GM12878 (cell line): Measurements from ENCODE around the gene C4BPB. TPM values are rescaled to one million over a fixed set of nuclear protein-coding genes. Genes with fewer than 3 reads are reported as not detected.

Experiments
- BACH1 ChIP-seq: fragments of 450-650 bp; IDR thresholded peaks from 2 replicates; pipeline ENCODE4 v1.6.1; 2017; ENCODE audit warnings: mild to moderate bottlenecking, borderline replicate concordance
- CBX5 ChIP-seq: sonication (generic); IDR thresholded peaks from 2 replicates; pipeline ENCODE4 v1.6.1; 2016; ENCODE audit warnings: low read depth, moderate library complexity, mild to moderate bottlenecking, inconsistent platforms
- CHD4 ChIP-seq: fragments of 200-600 bp; sonication (generic); IDR thresholded peaks from 2 replicates; pipeline ENCODE4 v1.6.1; 2016; ENCODE audit warnings: mild to moderate bottlenecking
- CREB1 ChIP-seq: IDR thresholded peaks from 2 replicates; pipeline ENCODE4 v1.6.1; 2012; ENCODE audit warnings: low read depth, mild to moderate bottlenecking, inconsistent platforms
- CUX1 ChIP-seq: IDR thresholded peaks from 2 replicates; pipeline ENCODE4 v1.6.1; 2012; ENCODE audit warnings: improper control_type of control experiment, low read depth, low read length; ENCODE audit not compliant: insufficient replicate concordance
- ETV6 ChIP-seq, 2 experiments: fragments of 450-650 bp in 1 of 2; IDR thresholded peaks in 1 of 2; conservative IDR thresholded peaks in 1 of 2; 2 replicates each; pipeline ENCODE4 v1.6.1; 2014; ENCODE audit warnings: antibody characterized with exemption in 1 of 2, borderline replicate concordance in 1 of 2, low read depth in 1 of 2, mild to moderate bottlenecking in 1 of 2, moderate library complexity in 1 of 2
- HDAC2 ChIP-seq: fragments of 200-600 bp; sonication (generic); IDR thresholded peaks from 2 replicates; pipeline ENCODE4 v1.6.1; 2017
- HDGF ChIP-seq: fragments of 450-650 bp; IDR thresholded peaks from 2 replicates; pipeline ENCODE4 v1.6.1; 2016; ENCODE audit warnings: antibody characterized with exemption
- KLF5 ChIP-seq: fragments of 450-650 bp; IDR thresholded peaks from 2 replicates; pipeline ENCODE4 v1.6.1; 2014; ENCODE audit warnings: mild to moderate bottlenecking; ENCODE audit not compliant: partially characterized antibody
- LARP7 ChIP-seq: fragments of 450-650 bp; IDR thresholded peaks from 2 replicates; pipeline ENCODE4 v1.6.1; 2017; ENCODE audit warnings: mild to moderate bottlenecking
- MTA3 ChIP-seq: IDR thresholded peaks from 2 replicates; pipeline ENCODE4 v1.6.1; 2012; ENCODE audit warnings: low read length, inconsistent platforms, borderline replicate concordance
- NFYA ChIP-seq: IDR thresholded peaks from 2 replicates; pipeline ENCODE4 v1.6.1; 2011; ENCODE audit warnings: low read depth, mild to moderate bottlenecking, low read length, improper control_type of control experiment, borderline replicate concordance
- NRF1 ChIP-seq: conservative IDR thresholded peaks from 2 replicates; pipeline ENCODE4 v1.6.1; 2011; ENCODE audit warnings: mild to moderate bottlenecking, low read depth, low read length, improper control_type of control experiment
- PAX8 ChIP-seq: fragments of 450-650 bp; IDR thresholded peaks from 2 replicates; pipeline ENCODE4 v1.6.1; 2017; ENCODE audit warnings: mild to moderate bottlenecking, moderate library complexity
- PML ChIP-seq: IDR thresholded peaks from 2 replicates; pipeline ENCODE4 v1.6.1; 2012; ENCODE audit warnings: low read length, inconsistent platforms
- POLR2AphosphoS2 ChIP-seq: IDR thresholded peaks from 2 replicates; pipeline ENCODE4 v1.6.1; 2011; ENCODE audit warnings: low read depth, mild to moderate bottlenecking, low read length, improper control_type of control experiment, moderate library complexity
- RAD21 ChIP-seq: IDR thresholded peaks from 2 replicates; pipeline ENCODE4 v1.6.1; 2011; ENCODE audit warnings: mild to moderate bottlenecking, low read depth, low read length, moderate library complexity; ENCODE audit not compliant: insufficient read depth
- SIX5 ChIP-seq: IDR thresholded peaks from 2 replicates; pipeline ENCODE4 v1.6.1; 2011; ENCODE audit warnings: mild to moderate bottlenecking, low read depth, low read length, moderate library complexity; ENCODE audit not compliant: severe bottlenecking
- SMARCA5 ChIP-seq: fragments of 450-650 bp; IDR thresholded peaks from 2 replicates; pipeline ENCODE4 v1.6.1; 2017; ENCODE audit warnings: mild to moderate bottlenecking
- SP1 ChIP-seq: IDR thresholded peaks from one replicate; pipeline ENCODE4 v1.6.1; 2011; ENCODE audit warnings: low read depth, low read length
- SREBF2 ChIP-seq: IDR thresholded peaks from 2 replicates; pipeline ENCODE4 v1.6.1; 2012; ENCODE audit warnings: mild to moderate bottlenecking, low read length
- SUPT20H ChIP-seq: IDR thresholded peaks from 2 replicates; pipeline ENCODE4 v1.6.1; 2011; ENCODE audit warnings: low read depth, mild to moderate bottlenecking, low read length, moderate library complexity, borderline replicate concordance; ENCODE audit not compliant: control insufficient read depth
- TCF3 ChIP-seq: IDR thresholded peaks from 2 replicates; pipeline ENCODE4 v1.6.1; 2012; ENCODE audit warnings: low read depth, mild to moderate bottlenecking, low read length, borderline replicate concordance; ENCODE audit not compliant: insufficient read depth
- USF1 ChIP-seq: IDR thresholded peaks from 2 replicates; pipeline ENCODE4 v1.6.1; 2011; ENCODE audit warnings: borderline replicate concordance, low read depth, mild to moderate bottlenecking, moderate library complexity, mixed read lengths, low read length; ENCODE audit not compliant: insufficient read depth; ENCODE audit errors: extremely low read length
- YY1 ChIP-seq: IDR thresholded peaks from 2 replicates; pipeline ENCODE4 v1.6.1; 2011; ENCODE audit warnings: low read depth, mild to moderate bottlenecking, low read length
- ZNF207 ChIP-seq: fragments of 450-650 bp; IDR thresholded peaks from 2 replicates; pipeline ENCODE4 v1.6.1; 2014; ENCODE audit warnings: antibody characterized with exemption, mild to moderate bottlenecking, borderline replicate concordance
- ZNF217 ChIP-seq: fragments of 450-650 bp; IDR thresholded peaks from 2 replicates; pipeline ENCODE4 v1.6.1; 2017; ENCODE audit warnings: antibody characterized with exemption, mild to moderate bottlenecking
- polyA plus RNA-seq, 11 experiments: library from polyadenylated mRNA; depleted of rRNA in 4 of 11; unstranded in 6 of 11; stranded (reverse) in 5 of 11; fragments of >200 nt; fragmentation: Nextera tagmentation in 4 of 11; fragmentation: Illumina TruSeq in 1 of 11; extraction: Ambion mirVana in 4 of 11; extraction: Trizol in 1 of 11; gene quantifications; 1 replicate in 1 of 11; 2 replicates in 10 of 11; pipeline versions ENCODE4 v1.2.1 to v1.2.3, GENCODE V29; 2011 to 2016; ENCODE audit warnings: inconsistent platforms in 2 of 11, missing spikeins in 2 of 11, low read depth in 1 of 11
- total RNA-seq, 4 experiments: library from RNA; depleted of rRNA in 3 of 4; stranded (reverse); fragments of >200 nt in 3 of 4; fragmentation: Illumina TruSeq in 1 of 4; extraction: Trizol in 1 of 4; gene quantifications; 2 replicates each; pipeline versions ENCODE4 v1.2.1 to v1.2.3, GENCODE V29; 2013 to 2021

The C4BPB gene
- total and polyA plus RNA-seq, 10 of the 15 experiments (the other 5 are each of a cell fraction or from before 2014, with no cell fraction given): 0.31 to 1.2 (median 0.53) TPM; not detected in 1

- TF ChIP-seq TCF3: no peak
- TF ChIP-seq CREB1: peak; percentile 38; the same call in 1 of the 2 replicates
- TF ChIP-seq ZNF207: no peak
- no peak for TF ChIP-seq LARP7
- no peak for TF ChIP-seq PML
- peak; percentile 60; the same call in 1 of the 2 replicates for TF ChIP-seq HDGF
- TF ChIP-seq CUX1: no peak
- TF ChIP-seq SREBF2: no peak
- TF ChIP-seq MTA3: no peak
- no peak for TF ChIP-seq SMARCA5
- no peak for TF ChIP-seq CHD4
- no peak for TF ChIP-seq PAX8
- TF ChIP-seq CBX5: no peak
- no peak for TF ChIP-seq BACH1
- TF ChIP-seq ETV6 (conservative IDR thresholded peaks at IDR 0.05 in 1 of 2, IDR thresholded peaks at IDR 0.05 in 1 of 2; ENCODE audit: borderline replicate concordance in 1 of 2, low read depth in 1 of 2): no peak
- TF ChIP-seq NRF1: no peak
- peak; percentile 29 for TF ChIP-seq KLF5
- TF ChIP-seq POLR2AphosphoS2: no peak
- TF ChIP-seq SUPT20H: no peak
- TF ChIP-seq HDAC2: no peak
- no peak for TF ChIP-seq SIX5
- peak; percentile 52 for TF ChIP-seq USF1
- TF ChIP-seq RAD21: no peak
- no peak for TF ChIP-seq ZNF217
- peak; percentile 43 for TF ChIP-seq YY1
- TF ChIP-seq SP1: no peak
- no peak for TF ChIP-seq NFYA
Observed at GRCh38 chr1:207052911-207053769, 35.5 kb upstream of the C4BPB start, which contains the start of gene PFKFB2 (continued).
